Astrocyte of the cerebellum (primary cell): ENCODE measurements around the gene DNASE1L1.
"Not testable (repeated sequence)": the region's sequence is repeated elsewhere in the genome, so short reads cannot be mapped to it uniquely, and the experiment has no call there.

ENCODE experiments used
- DNase-seq: peaks from one replicate; pipeline ENCODE4 v3.0.0-alpha.2; 2011; ENCODE audit warnings: low read depth
- H3K4me3 ChIP-seq: 2 replicates; pipeline ENCODE4 v1.5.1; 2011; ENCODE audit warnings: mild to moderate bottlenecking, low read depth, low read length, moderate library complexity
- CTCF ChIP-seq: IDR thresholded peaks from 2 replicates; pipeline ENCODE4 v1.5.1; 2012; ENCODE audit warnings: low read length, low read depth, moderate library complexity, mild to moderate bottlenecking; ENCODE audit errors: missing control alignments
- in situ Hi-C: cut with HindIII; loops from 2 replicates; pipeline ENCODE4 v1.10.0; 2017; ENCODE audit warnings: low sequenced_read_pairs

The DNASE1L1 gene

GRCh38 chrX:154401918-154402621 is 7.0 kb downstream of the DNASE1L1 start:
- no peak for DNase-seq
- in situ Hi-C loops: no loop called here
- no peak overlapping the region for H3K4me3 ChIP-seq
- TF ChIP-seq CTCF: no peak

GRCh38 chrX:154401045-154401799 is 7.8 kb downstream of the DNASE1L1 start:
- in situ Hi-C loops: no loop called here
- H3K4me3 ChIP-seq: no peak overlapping the region
- no peak for TF ChIP-seq CTCF
- DNase-seq: no peak

GRCh38 chrX:154400369-154400817 is 8.7 kb downstream of the DNASE1L1 start:
- peak overlapping the region; percentile 88 for H3K4me3 ChIP-seq
- DNase-seq, in situ Hi-C loops: not testable (repeated sequence)

GRCh38 chrX:154399527-154400368 is 9.3 kb downstream of the DNASE1L1 start:
- H3K4me3 ChIP-seq: peak overlapping the region; percentile 88
- in situ Hi-C loops: no loop called here
- DNase-seq: no peak
- TF ChIP-seq CTCF: no peak

- TF ChIP-seq CTCF: peak; percentile 74
- peak overlapping the region; percentile 88 for H3K4me3 ChIP-seq
- in situ Hi-C loops: no loop called here
- peak; percentile 69 for DNase-seq
Measured at GRCh38 chrX:154398668-154399526, 10.2 kb downstream of the DNASE1L1 start.

- in situ Hi-C loops: no loop called here
- H3K4me3 ChIP-seq: peak within 1 kb of the TSS; percentile 88
- TF ChIP-seq CTCF: no peak
- peak; percentile 91 for DNase-seq
Measured at GRCh38 chrX:154397888-154398667, 11.0 kb downstream of the DNASE1L1 start, which contains the start of gene RPL10. RPL10 (plus strand) TSS chrX:154398377; CDS start chrX:154398520, 143 bp downstream.
